Naive thymus-derived CD4-positive, alpha-beta T cell (primary cell): ENCODE data around the gene NRCAM. TPM values are rescaled to one million over a fixed set of nuclear protein-coding genes. Genes with fewer than 3 reads are reported as not detected.

Experiments
- ATAC-seq: fragments of 150-1000 bp; cut with Tn5 transposase; 2 replicates; pipeline ENCODE4 v1.10.0; 2021; ENCODE audit warnings: mild to moderate bottlenecking, moderate library complexity
- CTCF ChIA-PET: fragments of 350-600 bp; sonication (Branson Sonifier 250); formaldehyde crosslinking; loops from one replicate; lab custom pipeline; 2021; ENCODE audit warnings: antibody characterized with exemption; lab: Charles Lee
- POLR2A ChIA-PET: fragments of 350-600 bp; sonication (Branson Sonifier 250); formaldehyde crosslinking; loops from one replicate; lab custom pipeline; 2021; ENCODE audit warnings: antibody characterized with exemption, inconsistent platforms; lab: Charles Lee
- DNase-seq, 9 donors: peaks; one replicate each; pipeline versions ENCODE4 v3.0.0 to v3.0.0-alpha.2; 2020 to 2022; ENCODE audit warnings: mixed read lengths in 1 of 9
- H3K27ac ChIP-seq: one replicate; pipeline ENCODE4 v1.7.0; 2013; ENCODE audit warnings: mild to moderate bottlenecking, low read depth, low read length, moderate library complexity
- H3K27me3 ChIP-seq, 2 donors: one replicate each; pipeline ENCODE4 v1.7.0; 2013; ENCODE audit warnings: low read length in 2 of 2, mild to moderate bottlenecking in 2 of 2, moderate library complexity in 2 of 2; ENCODE audit not compliant: control insufficient read depth in 2 of 2, insufficient read depth in 2 of 2
- H3K36me3 ChIP-seq, 3 experiments: 1 replicate in 2 of 3; 2 replicates in 1 of 3; pipeline ENCODE4 v1.7.0; 2013; ENCODE audit warnings: low read length in 3 of 3, mild to moderate bottlenecking in 3 of 3, moderate library complexity in 1 of 3; ENCODE audit not compliant: insufficient read depth in 3 of 3, control insufficient read depth in 2 of 3
- H3K4me1 ChIP-seq, 2 donors: one replicate each; pipeline ENCODE4 v1.7.0; 2013; ENCODE audit warnings: low read length in 2 of 2, mild to moderate bottlenecking in 2 of 2, moderate library complexity in 1 of 2; ENCODE audit not compliant: control insufficient read depth in 2 of 2, insufficient read depth in 2 of 2
- H3K4me3 ChIP-seq: 2 replicates; pipeline ENCODE4 v1.7.0; 2013; ENCODE audit warnings: mild to moderate bottlenecking, low read length
- H3K9me3 ChIP-seq, 3 experiments: 1 replicate in 2 of 3; 2 replicates in 1 of 3; pipeline ENCODE4 v1.7.0; 2013; ENCODE audit warnings: low read length in 3 of 3; ENCODE audit not compliant: control insufficient read depth in 2 of 3
- H3K27ac Mint-ChIP-seq, 9 donors: one replicate each; pipeline ENCODE4 v1.8.0; 2020 to 2022; ENCODE audit warnings: mixed read lengths in 9 of 9, mild to moderate bottlenecking in 8 of 9, moderate library complexity in 5 of 9, inconsistent platforms in 2 of 9
- H3K27me3 Mint-ChIP-seq, 5 donors: one replicate each; pipeline ENCODE4 v1.8.0; 2021 to 2022; ENCODE audit warnings: mixed read lengths in 5 of 5, mild to moderate bottlenecking in 1 of 5
- H3K36me3 Mint-ChIP-seq, 5 donors: one replicate each; pipeline ENCODE4 v1.8.0; 2020 to 2022; ENCODE audit warnings: mixed read lengths in 5 of 5, mild to moderate bottlenecking in 3 of 5, inconsistent platforms in 1 of 5
- H3K4me1 Mint-ChIP-seq, 7 donors: one replicate each; pipeline ENCODE4 v1.8.0; 2020 to 2022; ENCODE audit warnings: mixed read lengths in 7 of 7, mild to moderate bottlenecking in 3 of 7, inconsistent platforms in 1 of 7
- H3K4me3 Mint-ChIP-seq, 10 donors: one replicate each; pipeline ENCODE4 v1.8.0; 2020 to 2022; ENCODE audit warnings: mild to moderate bottlenecking in 10 of 10, mixed read lengths in 10 of 10, moderate library complexity in 6 of 10, inconsistent platforms in 2 of 10
- H3K9me3 Mint-ChIP-seq, 11 donors: one replicate each; pipeline ENCODE4 v1.8.0; 2020 to 2022; ENCODE audit warnings: mixed read lengths in 11 of 11, mild to moderate bottlenecking in 4 of 11, inconsistent platforms in 1 of 11, moderate library complexity in 1 of 11
- intact Hi-C, 2 donors: fragments of 100-400 bp; cut with micrococcal nuclease; formaldehyde crosslinking; loops; one replicate each; pipeline ENCODE4 v1.15.1; 2023
- polyA plus RNA-seq, 2 donors: library from polyadenylated mRNA; unstranded; fragments of 300-500 nt; fragmentation: Illumina TruSeq; gene quantifications; one replicate each; pipeline ENCODE4 v1.2.3, GENCODE V29; 2021
- total RNA-seq, 6 experiments: library from RNA in 5 of 6; stranded (reverse) in 5 of 6; gene quantifications; 1 replicate in 5 of 6; 2 replicates in 1 of 6; pipeline ENCODE4 v1.2.3 and lab custom pipeline; 2021 to 2026

Gene NRCAM
- total and polyA plus RNA-seq, 7 experiments from 2014 or later = 2.1 to 13.6 (median 6.4) TPM; not detected in 1

- Histone ChIP-seq H3K9me3 (no peaks in the 10 kb centered on the region), H3K4me3 (no peak overlapping the region), H3K27me3 (no peaks in the 10 kb centered on the region), H3K27ac (no peak overlapping the region), H3K36me3 (no peaks in the 10 kb centered on the region), H3K4me1 (no peaks in the 10 kb centered on the region)
- H3K27me3 Mint-ChIP-seq = peaks cover 0 to 10% (median 4%) of the 10 kb centered on the region in 5 donors
- peaks cover 0 to 3% (median 0%) of the 10 kb centered on the region in 11 donors for H3K9me3 Mint-ChIP-seq
- ATAC-seq (no peak), DNase-seq (no peak)
- peaks cover 0 to 33% (median 7%) of the 10 kb centered on the region in 5 donors for H3K36me3 Mint-ChIP-seq
- CTCF ChIA-PET = no interaction called here
- H3K4me1 Mint-ChIP-seq = no peaks in the 10 kb centered on the region
- POLR2A ChIA-PET = no interaction called here
- no peak overlapping the region for H3K4me3 Mint-ChIP-seq
- intact Hi-C loops = no loop called here
- H3K27ac Mint-ChIP-seq = no peak overlapping the region
Measured at GRCh38 chr7:108225531-108226181, 230.6 kb downstream of the NRCAM start.

GRCh38 chr7:108224387-108224786 lies 231.8 kb downstream of the NRCAM start:
- Mint-ChIP-seq H3K4me1 (no peaks in the 10 kb centered on the region), H3K4me3 (no peak overlapping the region), H3K27ac (no peak overlapping the region), H3K27me3 (peaks cover 0 to 18% (median 3%) of the 10 kb centered on the region in 5 donors), H3K36me3 (peaks cover 0 to 31% (median 6%) of the 10 kb centered on the region in 5 donors), H3K9me3 (peaks cover 0 to 5% (median 0%) of the 10 kb centered on the region in 11 donors)
- Histone ChIP-seq H3K9me3 (no peaks in the 10 kb centered on the region), H3K4me1 (no peaks in the 10 kb centered on the region), H3K27ac (no peak overlapping the region), H3K36me3 (no peaks in the 10 kb centered on the region), H3K27me3 (no peaks in the 10 kb centered on the region), H3K4me3 (no peak overlapping the region)
- ATAC-seq (no peak), DNase-seq (no peak)
- POLR2A ChIA-PET = no interaction called here
- CTCF ChIA-PET = no interaction called here
- intact Hi-C loops = no loop called here

- H3K27me3 ChIP-seq = no peaks in the 10 kb centered on the region
- ChIA-PET CTCF (no interaction called here), POLR2A (no interaction called here)
- H3K9me3 ChIP-seq = no peaks in the 10 kb centered on the region
- H3K4me3 ChIP-seq = no peak overlapping the region
- Mint-ChIP-seq H3K4me3 (no peak overlapping the region), H3K9me3 (peaks cover 0 to 6% (median 0%) of the 10 kb centered on the region in 11 donors), H3K36me3 (peaks cover 0 to 31% (median 12%) of the 10 kb centered on the region in 5 donors), H3K4me1 (no peaks in the 10 kb centered on the region), H3K27ac (no peak overlapping the region), H3K27me3 (peaks cover 0 to 24% (median 6%) of the 10 kb centered on the region in 5 donors)
- ATAC-seq (no peak), DNase-seq (no peak)
- H3K4me1 ChIP-seq = no peaks in the 10 kb centered on the region
- H3K36me3 ChIP-seq = no peaks in the 10 kb centered on the region
- intact Hi-C loops = no loop called here
- no peak overlapping the region for H3K27ac ChIP-seq
Measured at GRCh38 chr7:108222236-108222892, 233.9 kb downstream of the NRCAM start.

- H3K9me3 ChIP-seq = no peaks in the 10 kb centered on the region
- no peak overlapping the region for H3K4me3 ChIP-seq
- Mint-ChIP-seq H3K4me3 (no peak overlapping the region), H3K36me3 (peaks cover 0 to 19% (median 6%) of the 10 kb centered on the region in 5 donors), H3K9me3 (peaks cover 0 to 5% (median 0%) of the 10 kb centered on the region in 11 donors), H3K27ac (no peak overlapping the region), H3K4me1 (peaks cover 0 to 5% (median 3%) of the 10 kb centered on the region in 7 donors), H3K27me3 (peaks cover 0 to 5% (median 3%) of the 10 kb centered on the region in 5 donors)
- no peak overlapping the region for H3K27ac ChIP-seq
- intact Hi-C loops = no loop called here
- no peaks in the 10 kb centered on the region for H3K4me1 ChIP-seq
- H3K36me3 ChIP-seq = no peaks in the 10 kb centered on the region
- ChIA-PET POLR2A (no interaction called here), CTCF (interaction anchor here (0.8 kb wide), 1 partner anchor 831 kb away, joined by 3 read pairs; no protein-coding TSS in a partner anchor)
- ATAC-seq = no peak
- DNase-seq = no peak
- H3K27me3 ChIP-seq = no peaks in the 10 kb centered on the region
Measured at GRCh38 chr7:108211382-108212201, 244.6 kb downstream of the NRCAM start.

- no peak overlapping the region for H3K4me3 ChIP-seq
- H3K27ac ChIP-seq = no peak overlapping the region
- Mint-ChIP-seq H3K27me3 (peaks cover 0 to 5% (median 0%) of the 10 kb centered on the region in 5 donors), H3K9me3 (peaks cover 0 to 5% (median 0%) of the 10 kb centered on the region in 11 donors), H3K27ac (no peak overlapping the region), H3K4me3 (no peak overlapping the region), H3K4me1 (peaks cover 0 to 5% (median 3%) of the 10 kb centered on the region in 7 donors), H3K36me3 (peaks cover 0 to 17% (median 6%) of the 10 kb centered on the region in 5 donors)
- H3K9me3 ChIP-seq = no peaks in the 10 kb centered on the region
- H3K36me3 ChIP-seq = no peaks in the 10 kb centered on the region
- H3K4me1 ChIP-seq = no peaks in the 10 kb centered on the region
- ATAC-seq = no peak
- intact Hi-C loops = no loop called here
- CTCF ChIA-PET = interaction anchor here (0.8 kb wide), 1 partner anchor 830 kb away, joined by 3 read pairs; no protein-coding TSS in a partner anchor
- no peak for DNase-seq
- H3K27me3 ChIP-seq = no peaks in the 10 kb centered on the region
- POLR2A ChIA-PET = no interaction called here
Measured at GRCh38 chr7:108210796-108211195, 245.4 kb downstream of the NRCAM start.

- peaks cover 0 to 10% (median 0%) of the 10 kb centered on the region in 5 donors for H3K36me3 Mint-ChIP-seq
Measured at GRCh38 chr7:108205311-108205710, 250.9 kb downstream of the NRCAM start.

More at GRCh38 chr7:108205311-108205710, 250.9 kb downstream of the NRCAM start:
- H3K9me3 ChIP-seq = no peaks in the 10 kb centered on the region
- no peaks in the 10 kb centered on the region for H3K9me3 Mint-ChIP-seq
- H3K4me1 Mint-ChIP-seq = no peaks in the 10 kb centered on the region
- H3K36me3 ChIP-seq = no peaks in the 10 kb centered on the region
- no peak for ATAC-seq
- H3K4me3 Mint-ChIP-seq = no peak overlapping the region
- no peak overlapping the region for H3K27ac Mint-ChIP-seq
- no peaks in the 10 kb centered on the region for H3K27me3 ChIP-seq
- no peaks in the 10 kb centered on the region for H3K4me1 ChIP-seq
- ChIA-PET CTCF (interaction anchor here (0.6 kb wide), 1 partner anchor 48 kb away, joined by 3 read pairs; no protein-coding TSS in a partner anchor), POLR2A (no interaction called here)
- no peak for DNase-seq
- H3K27ac ChIP-seq = no peak overlapping the region
- no peak overlapping the region for H3K4me3 ChIP-seq
- H3K27me3 Mint-ChIP-seq = peaks cover 0 to 9% (median 0%) of the 10 kb centered on the region in 5 donors
- intact Hi-C loops = no loop called here
